MM.1S (cell line): Measurements from ENCODE around the gene GAB2.

ENCODE experiments used
- DNase-seq: peaks from one replicate; pipeline ENCODE4 v3.0.0-alpha.2; 2015
- H2AFZ ChIP-seq: fragments of 300-600 bp; sonication (generic); 2 replicates; pipeline ENCODE4 v1.6.0; 2016; ENCODE audit warnings: antibody characterized with exemption, low read length
- H3F3A ChIP-seq: fragments of 300-600 bp; sonication (generic); 2 replicates; pipeline ENCODE4 v1.6.1; 2016; ENCODE audit warnings: mild to moderate bottlenecking, antibody characterized with exemption, low read length, moderate library complexity, mixed read lengths; ENCODE audit not compliant: insufficient read depth
- H3K27ac ChIP-seq: fragments of 300-600 bp; sonication (generic); 2 replicates; pipeline ENCODE4 v1.5.1; 2016; ENCODE audit warnings: mild to moderate bottlenecking, low read length
- H3K27me3 ChIP-seq: fragments of 300-600 bp; sonication (generic); replicated peaks from 2 replicates; pipeline ENCODE4 v1.6.0; 2016; ENCODE audit warnings: low read length; ENCODE audit not compliant: insufficient read depth
- H3K36me3 ChIP-seq: fragments of 300-600 bp; sonication (generic); replicated peaks from 2 replicates; pipeline ENCODE4 v1.6.1; 2016; ENCODE audit warnings: mild to moderate bottlenecking, low read length, mixed read lengths; ENCODE audit not compliant: insufficient read depth
- H3K4me1 ChIP-seq: fragments of 300-600 bp; sonication (generic); 2 replicates; pipeline ENCODE4 v1.6.1; 2016; ENCODE audit warnings: low read length, mixed read lengths
- H3K4me2 ChIP-seq: fragments of 300-600 bp; sonication (generic); 2 replicates; pipeline ENCODE4 v1.6.0; 2016; ENCODE audit warnings: low read depth, low read length
- H3K4me3 ChIP-seq: fragments of 300-600 bp; sonication (generic); 2 replicates; pipeline ENCODE4 v1.5.1; 2016; ENCODE audit warnings: low read length, mixed read lengths
- H3K79me2 ChIP-seq: fragments of 300-600 bp; sonication (generic); 2 replicates; pipeline ENCODE4 v1.6.1; 2016; ENCODE audit warnings: mixed run types, low read length, mixed read lengths
- H3K9ac ChIP-seq: fragments of 300-600 bp; sonication (generic); 2 replicates; pipeline ENCODE4 v1.6.1; 2016; ENCODE audit warnings: low read length, mixed read lengths
- H3K9me2 ChIP-seq: fragments of 300-600 bp; sonication (generic); replicated peaks from 2 replicates; pipeline ENCODE4 v1.6.1; 2016; ENCODE audit warnings: mild to moderate bottlenecking, low read length, mixed read lengths; ENCODE audit not compliant: insufficient read depth
- H3K9me3 ChIP-seq: fragments of 300-600 bp; sonication (generic); replicated peaks from 2 replicates; pipeline ENCODE4 v1.6.1; 2016; ENCODE audit warnings: mild to moderate bottlenecking, low read length, mixed read lengths; ENCODE audit not compliant: insufficient read depth
- H4K20me1 ChIP-seq: fragments of 300-600 bp; sonication (generic); 2 replicates; pipeline ENCODE4 v1.6.1; 2016; ENCODE audit warnings: mild to moderate bottlenecking, low read length, moderate library complexity, mixed read lengths; ENCODE audit not compliant: insufficient read depth
- EZH2 ChIP-seq: fragments of 300-600 bp; sonication (generic); optimal IDR thresholded peaks from 2 replicates; pipeline ENCODE3; 2017; ENCODE audit warnings: low read depth, mild to moderate bottlenecking, antibody characterized with exemption, low read length, mixed read lengths
- EZH2phosphoT487 ChIP-seq: fragments of 300-600 bp; sonication (generic); IDR thresholded peaks from 2 replicates; pipeline ENCODE4 v1.6.1; 2018; ENCODE audit warnings: antibody characterized with exemption, low read length
- TF ChIP-seq, protein P1 (sequence below): fragments of 300-600 bp; sonication (generic); IDR thresholded peaks from 2 replicates; pipeline ENCODE4 v1.5.1; 2016; ENCODE audit warnings: antibody characterized with exemption, low read length, mixed read lengths

GAB2 gene

DNA sequence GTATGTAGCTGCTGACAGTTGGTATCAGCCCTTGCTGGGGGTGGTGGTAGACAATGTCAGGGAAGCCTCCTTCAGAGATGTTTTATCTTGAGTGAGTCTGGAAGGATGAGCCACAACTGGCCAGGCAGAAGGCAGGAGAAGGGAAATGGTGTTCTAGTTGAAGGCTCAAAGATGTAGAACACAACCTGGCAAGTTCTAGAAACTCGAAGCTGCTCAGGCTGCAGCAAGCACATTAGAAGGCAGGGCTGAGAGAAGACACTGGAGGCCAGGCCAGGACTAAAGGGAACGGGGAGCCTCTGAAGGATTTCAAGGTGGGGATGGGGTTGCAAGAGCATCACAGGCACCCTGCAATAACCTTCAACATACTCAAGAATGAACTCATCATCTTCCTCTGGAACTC lies 188.5 kb downstream of the GAB2 start:
- Histone ChIP-seq H3K27ac (no peak overlapping the region), H4K20me1 (no peaks in the 10 kb centered on the region), H3K79me2 (no peaks in the 10 kb centered on the region), H2AFZ (no peak overlapping the region), H3K36me3 (no peaks in the 10 kb centered on the region), H3K27me3 (no peaks in the 10 kb centered on the region), H3K4me2 (no peak overlapping the region), H3K4me3 (no peak overlapping the region), H3F3A (peaks cover 7% of the 10 kb centered on the region; the same call in 1 of the 2 replicates), H3K4me1 (peaks cover 30% of the 10 kb centered on the region), H3K9me3 (no peaks in the 10 kb centered on the region), H3K9me2 (no peaks in the 10 kb centered on the region), H3K9ac (no peak overlapping the region)
- DNase-seq: no peak
- TF ChIP-seq, protein P1, sequence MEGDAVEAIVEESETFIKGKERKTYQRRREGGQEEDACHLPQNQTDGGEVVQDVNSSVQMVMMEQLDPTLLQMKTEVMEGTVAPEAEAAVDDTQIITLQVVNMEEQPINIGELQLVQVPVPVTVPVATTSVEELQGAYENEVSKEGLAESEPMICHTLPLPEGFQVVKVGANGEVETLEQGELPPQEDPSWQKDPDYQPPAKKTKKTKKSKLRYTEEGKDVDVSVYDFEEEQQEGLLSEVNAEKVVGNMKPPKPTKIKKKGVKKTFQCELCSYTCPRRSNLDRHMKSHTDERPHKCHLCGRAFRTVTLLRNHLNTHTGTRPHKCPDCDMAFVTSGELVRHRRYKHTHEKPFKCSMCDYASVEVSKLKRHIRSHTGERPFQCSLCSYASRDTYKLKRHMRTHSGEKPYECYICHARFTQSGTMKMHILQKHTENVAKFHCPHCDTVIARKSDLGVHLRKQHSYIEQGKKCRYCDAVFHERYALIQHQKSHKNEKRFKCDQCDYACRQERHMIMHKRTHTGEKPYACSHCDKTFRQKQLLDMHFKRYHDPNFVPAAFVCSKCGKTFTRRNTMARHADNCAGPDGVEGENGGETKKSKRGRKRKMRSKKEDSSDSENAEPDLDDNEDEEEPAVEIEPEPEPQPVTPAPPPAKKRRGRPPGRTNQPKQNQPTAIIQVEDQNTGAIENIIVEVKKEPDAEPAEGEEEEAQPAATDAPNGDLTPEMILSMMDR: no peak
- no peak for TF ChIP-seq EZH2phosphoT487
- no peak for TF ChIP-seq EZH2

- no peak overlapping the region for H3K27ac ChIP-seq
- no peaks in the 10 kb centered on the region for H3K9me2 ChIP-seq
- TF ChIP-seq, protein P1: peak; percentile 69
- TF ChIP-seq EZH2phosphoT487: no peak
- H3K9ac ChIP-seq: no peak overlapping the region
- no peaks in the 10 kb centered on the region for H4K20me1 ChIP-seq
- H3K4me1 ChIP-seq: peaks cover 30% of the 10 kb centered on the region
- no peaks in the 10 kb centered on the region for H3K36me3 ChIP-seq
- H3K4me2 ChIP-seq: no peak overlapping the region
- no peaks in the 10 kb centered on the region for H3K9me3 ChIP-seq
- peak; percentile 74 for DNase-seq
- H3F3A ChIP-seq: peaks cover 7% of the 10 kb centered on the region; the same call in 1 of the 2 replicates
- no peak overlapping the region for H3K4me3 ChIP-seq
- no peaks in the 10 kb centered on the region for H3K79me2 ChIP-seq
- H3K27me3 ChIP-seq: no peaks in the 10 kb centered on the region
- no peak overlapping the region for H2AFZ ChIP-seq
Measured at GRCh38 chr11:78228467-78228866, 189.2 kb downstream of the GAB2 start.

GRCh38 chr11:78227921-78228320 lies 189.7 kb downstream of the GAB2 start:
- H3K9me2 ChIP-seq: no peaks in the 10 kb centered on the region
- no peak overlapping the region for H3K4me2 ChIP-seq
- H3K27ac ChIP-seq: no peak overlapping the region
- peaks cover 30% of the 10 kb centered on the region for H3K4me1 ChIP-seq
- no peaks in the 10 kb centered on the region for H3K79me2 ChIP-seq
- no peaks in the 10 kb centered on the region for H3K9me3 ChIP-seq
- H3K4me3 ChIP-seq: no peak overlapping the region
- DNase-seq: no peak
- H2AFZ ChIP-seq: no peak overlapping the region
- TF ChIP-seq, protein P1: no peak
- H3K27me3 ChIP-seq: no peaks in the 10 kb centered on the region
- no peaks in the 10 kb centered on the region for H3K36me3 ChIP-seq
- no peaks in the 10 kb centered on the region for H4K20me1 ChIP-seq
- H3K9ac ChIP-seq: no peak overlapping the region
- H3F3A ChIP-seq: peaks cover 7% of the 10 kb centered on the region; the same call in 1 of the 2 replicates
